Psoas muscle (tissue), 8 donors: ENCODE measurements around the gene CELF4. TPM values are rescaled to one million over a fixed set of nuclear protein-coding genes. Genes with fewer than 3 reads are reported as not detected.

Experiments
- ATAC-seq, 4 donors: fragments of 200-7000 bp; cut with Tn5 transposase; one replicate each; pipeline ENCODE4 v1.9.1; 2020; ENCODE audit warnings: moderate library complexity in 3 of 4, mild to moderate bottlenecking in 2 of 4
- DNase-seq, 2 donors: peaks; one replicate each; pipeline ENCODE4 v3.0.0-alpha.2; 2020
- H3K27ac ChIP-seq: fragments of 200-600 bp; one replicate; pipeline ENCODE4 v1.8.0; 2022
- H3K27me3 ChIP-seq, 3 donors: fragments of 200-600 bp in 1 of 3; one replicate each; pipeline versions ENCODE4 v1.6.1 to v1.8.0; 2013 to 2022; ENCODE audit warnings: low read length in 2 of 3, mild to moderate bottlenecking in 2 of 3, moderate library complexity in 1 of 3; ENCODE audit not compliant: insufficient read depth in 3 of 3
- H3K36me3 ChIP-seq, 2 donors: fragments of 200-600 bp in 1 of 2; one replicate each; pipeline versions ENCODE4 v1.6.1 to v1.8.0; 2013 to 2022; ENCODE audit warnings: low read depth in 1 of 2, mild to moderate bottlenecking in 1 of 2, moderate library complexity in 1 of 2; ENCODE audit not compliant: insufficient read depth in 1 of 2
- H3K4me1 ChIP-seq: fragments of 200-600 bp; one replicate; pipeline ENCODE4 v1.8.0; 2022
- H3K4me3 ChIP-seq: fragments of 200-600 bp; one replicate; pipeline ENCODE4 v1.8.0; 2022; ENCODE audit warnings: mild to moderate bottlenecking
- H3K9me3 ChIP-seq: fragments of 200-600 bp; one replicate; pipeline ENCODE4 v1.8.0; 2022
- WGBS, 3 donors: extraction: QIAGEN DNeasy Blood & Tissue Kit; methylation state at CpG; one replicate each; pipeline versions ENCODE4 v1.1.6 to v1.1.7; 2013; 5-methylcytosine and 5-hydroxymethylcytosine counted together
- intact Hi-C, 2 donors: fragments of 100-400 bp; cut with DNase I; formaldehyde crosslinking; loops; one replicate each; pipeline versions ENCODE4 v1.11.0 to v1.14.2; 2022
- polyA plus RNA-seq, 3 donors: library from polyadenylated mRNA; stranded (reverse); fragments of 200-250 nt; gene quantifications; one replicate each; pipeline ENCODE4 v1.2.3, GENCODE V29; 2013
- total RNA-seq, 4 donors: library from RNA; stranded (reverse); fragmentation: NEBNext Ultra II Directional in 2 of 4; extraction: Animal tissue kit (Norgen Biotek cat#: 25700) in 2 of 4; gene quantifications; one replicate each; pipeline versions ENCODE4 v1.2.1 to v1.2.4, GENCODE V29; 2021 to 2023
- TF ChIP-seq, protein P1 (sequence below): fragments of 200-600 bp; IDR thresholded peaks from one replicate; pipeline ENCODE4 v1.8.0; 2022; ENCODE audit warnings: antibody characterized with exemption
- donor health status: healthy with polysubstance abuse.
- donor health status: DM: no; HTN: no; CAD: no; lungs with moderate emphysema.
- donor health status: Bipolar disorder and iron deficiency.
- donor health status: healthy.
- donor health status: DM: yes; HTN: yes; CAD: no.
- donor health status: DM: no; HTN: no; CAD: no.
- donor health status: DM: no; HTN: no; CAD: no.
- donor health status: DM: yes; HTN: yes; CAD: no.

Gene CELF4
- total and polyA plus RNA-seq, 7 donors: 0.17 to 0.28 (median 0.17) TPM; not detected in 3

DNA sequence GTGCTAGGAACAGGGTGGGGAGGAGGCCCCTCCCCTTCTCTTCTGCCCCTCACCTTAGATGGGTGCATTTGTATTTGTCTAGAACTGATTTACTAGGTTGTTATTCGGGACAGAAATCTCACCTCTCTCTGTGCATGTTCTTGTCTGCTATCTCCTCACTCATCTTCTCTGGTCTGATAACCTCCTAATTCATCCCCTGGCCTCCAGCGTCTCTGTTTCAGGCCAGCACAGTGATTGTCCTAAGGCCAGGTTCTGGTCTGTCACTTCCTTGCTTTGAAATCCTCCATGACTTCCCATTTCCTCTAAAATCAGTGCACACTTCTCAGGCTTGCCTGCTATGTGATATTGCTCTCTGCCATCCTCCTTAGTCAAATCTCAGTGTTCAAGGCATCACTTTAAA lies 58.4 kb downstream of the CELF4 start:
- ATAC-seq: no peak

DNA sequence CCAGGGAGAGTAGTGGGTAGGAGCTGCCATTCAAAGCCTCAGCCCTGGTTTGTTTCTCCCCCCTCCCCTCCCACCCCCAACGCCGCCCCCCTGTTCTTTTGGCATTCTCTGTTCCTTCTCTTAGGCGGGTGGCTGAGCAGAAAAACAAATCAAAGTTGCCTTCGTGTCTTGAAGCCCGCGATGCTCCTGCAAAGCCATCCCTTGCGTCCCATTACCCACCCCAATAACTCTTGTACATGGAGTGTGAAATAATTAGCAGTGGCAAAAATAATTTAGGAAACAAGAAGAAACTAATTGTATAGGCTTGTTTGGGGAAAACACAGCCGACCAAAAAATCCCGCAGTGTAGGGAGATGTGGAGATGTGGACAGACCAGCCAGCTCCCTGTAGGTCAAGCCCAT lies 59.6 kb downstream of the CELF4 start:
- Histone ChIP-seq H3K9me3 (no peaks in the 10 kb centered on the region), H3K4me1 (no peaks in the 10 kb centered on the region), H3K27me3 (peaks cover 0 to 2% (median 0%) of the 10 kb centered on the region in 3 donors), H3K4me3 (no peak overlapping the region), H3K27ac (no peak overlapping the region), H3K36me3 (no peaks in the 10 kb centered on the region)
- TF ChIP-seq, protein P1, sequence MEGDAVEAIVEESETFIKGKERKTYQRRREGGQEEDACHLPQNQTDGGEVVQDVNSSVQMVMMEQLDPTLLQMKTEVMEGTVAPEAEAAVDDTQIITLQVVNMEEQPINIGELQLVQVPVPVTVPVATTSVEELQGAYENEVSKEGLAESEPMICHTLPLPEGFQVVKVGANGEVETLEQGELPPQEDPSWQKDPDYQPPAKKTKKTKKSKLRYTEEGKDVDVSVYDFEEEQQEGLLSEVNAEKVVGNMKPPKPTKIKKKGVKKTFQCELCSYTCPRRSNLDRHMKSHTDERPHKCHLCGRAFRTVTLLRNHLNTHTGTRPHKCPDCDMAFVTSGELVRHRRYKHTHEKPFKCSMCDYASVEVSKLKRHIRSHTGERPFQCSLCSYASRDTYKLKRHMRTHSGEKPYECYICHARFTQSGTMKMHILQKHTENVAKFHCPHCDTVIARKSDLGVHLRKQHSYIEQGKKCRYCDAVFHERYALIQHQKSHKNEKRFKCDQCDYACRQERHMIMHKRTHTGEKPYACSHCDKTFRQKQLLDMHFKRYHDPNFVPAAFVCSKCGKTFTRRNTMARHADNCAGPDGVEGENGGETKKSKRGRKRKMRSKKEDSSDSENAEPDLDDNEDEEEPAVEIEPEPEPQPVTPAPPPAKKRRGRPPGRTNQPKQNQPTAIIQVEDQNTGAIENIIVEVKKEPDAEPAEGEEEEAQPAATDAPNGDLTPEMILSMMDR: no peak
- no peak for DNase-seq
- WGBS, 3 donors: 79 to 91% (median 82%) methylated on average over 9 of the region's 9 CpGs
- intact Hi-C loops: no loop called here
- ATAC-seq: no peak

More for the DNA sequence above, 58.4 kb downstream of the CELF4 start:
- DNase-seq: no peak
- H3K4me3 ChIP-seq: no peak overlapping the region
- H3K36me3 ChIP-seq: no peaks in the 10 kb centered on the region
- peaks cover 0 to 2% (median 0%) of the 10 kb centered on the region in 3 donors for H3K27me3 ChIP-seq
- H3K9me3 ChIP-seq: no peaks in the 10 kb centered on the region
- WGBS, 3 donors: 53 to 63% (median 59%) methylated on average over 2 of the region's 2 CpGs
- intact Hi-C loops: no loop called here
- H3K4me1 ChIP-seq: no peaks in the 10 kb centered on the region
- TF ChIP-seq, protein P1: no peak
- no peak overlapping the region for H3K27ac ChIP-seq

DNA sequence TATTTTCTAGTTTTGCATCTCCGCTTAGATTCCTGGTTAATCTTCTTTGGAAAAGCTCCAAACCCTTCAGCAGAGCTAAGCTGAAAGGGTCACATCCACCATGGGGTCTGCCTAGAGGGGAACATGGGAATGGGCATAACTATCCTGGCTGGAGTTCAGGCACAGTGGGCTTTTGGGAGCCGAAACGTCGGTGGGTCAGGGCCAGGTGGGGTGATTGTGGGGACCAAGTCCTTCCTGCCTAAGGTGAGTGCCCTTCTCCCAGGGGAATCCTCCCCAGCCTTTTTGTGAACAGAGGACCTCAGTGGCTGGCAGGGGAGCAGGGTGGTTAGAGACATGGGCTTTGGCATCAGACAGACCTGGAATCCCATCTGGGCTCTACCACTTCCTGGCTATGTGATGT lies 60.3 kb downstream of the CELF4 start:
- TF ChIP-seq, protein P1: no peak
- Histone ChIP-seq H3K36me3 (no peaks in the 10 kb centered on the region), H3K4me1 (no peaks in the 10 kb centered on the region), H3K27me3 (peaks cover 0 to 2% (median 0%) of the 10 kb centered on the region in 3 donors), H3K4me3 (no peak overlapping the region), H3K9me3 (no peaks in the 10 kb centered on the region), H3K27ac (no peak overlapping the region)
- DNase-seq: no peak
- intact Hi-C loops: no loop called here
- ATAC-seq: no peak
- WGBS, 3 donors: 60 to 70% (median 61%) methylated on average over 4 of the region's 4 CpGs

DNA sequence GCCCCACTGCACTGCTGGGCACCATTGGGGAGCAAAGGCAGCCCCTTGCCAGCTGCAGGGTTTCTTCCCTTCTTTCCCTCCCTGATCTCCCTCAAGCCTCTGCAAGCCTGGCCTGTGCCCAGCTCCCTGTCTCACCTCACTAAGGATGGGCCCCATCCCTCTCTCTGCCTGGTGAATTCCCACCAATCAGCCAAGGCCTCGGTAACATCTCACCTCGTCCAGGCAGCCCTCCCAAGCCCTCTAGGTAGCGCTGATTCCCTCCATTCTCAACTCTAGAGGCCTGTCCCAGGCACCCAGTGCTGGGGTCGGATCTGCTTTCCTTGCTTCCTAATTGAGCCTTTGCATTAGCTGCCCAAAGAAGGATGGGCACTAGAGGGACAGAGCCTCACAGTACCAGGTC lies 63.0 kb downstream of the CELF4 start:
- no peaks in the 10 kb centered on the region for H3K27me3 ChIP-seq
- intact Hi-C loops: no loop called here
- no peaks in the 10 kb centered on the region for H3K36me3 ChIP-seq
- H3K9me3 ChIP-seq: no peaks in the 10 kb centered on the region
- ATAC-seq: no peak
- TF ChIP-seq, protein P1: no peak
- no peak overlapping the region for H3K27ac ChIP-seq
- no peak for DNase-seq
- H3K4me1 ChIP-seq: no peaks in the 10 kb centered on the region
- H3K4me3 ChIP-seq: no peak overlapping the region
- 70 to 76% (median 72%) methylated on average over 4 of the region's 4 CpGs for WGBS, 3 donors

DNA sequence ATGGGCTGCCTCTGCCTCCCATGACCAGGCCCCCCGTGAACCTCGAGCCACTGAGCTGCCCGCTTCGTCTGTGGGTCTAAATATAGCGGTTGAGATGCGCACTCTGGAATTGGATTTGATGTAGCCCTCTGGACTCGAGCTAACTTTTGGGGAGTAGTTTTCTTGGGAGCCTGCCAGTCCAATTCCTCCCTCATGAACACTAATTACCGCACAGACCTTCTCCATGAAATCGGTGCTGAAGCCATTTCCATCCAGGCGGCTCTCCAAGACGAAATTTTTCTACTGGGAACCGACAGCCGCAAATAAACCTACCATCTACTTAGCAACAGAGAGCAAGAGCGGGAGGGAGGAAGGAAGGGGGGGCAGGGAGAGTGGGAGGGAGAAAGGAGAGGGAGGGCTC lies 63.6 kb downstream of the CELF4 start:
- ATAC-seq (no peak), DNase-seq (no peak)
- TF ChIP-seq, protein P1: no peak
- Histone ChIP-seq H3K4me1 (no peaks in the 10 kb centered on the region), H3K36me3 (no peaks in the 10 kb centered on the region), H3K4me3 (no peak overlapping the region), H3K27ac (no peak overlapping the region), H3K9me3 (no peaks in the 10 kb centered on the region), H3K27me3 (no peaks in the 10 kb centered on the region)
- intact Hi-C loops: no loop called here
- 24 to 34% (median 28%) methylated on average over 14 of the region's 14 CpGs for whole genome bisulfite sequencing, 3 donors
